SK-N-SH (cell line): Measurements from ENCODE around the gene CYP26B1. TPM values are rescaled to one million over a fixed set of nuclear protein-coding genes. Genes with fewer than 3 reads are reported as not detected.

Experiments
- CTCF ChIA-PET: fragments of 300-600, 350-600 bp; formaldehyde crosslinking; extraction: SDS; loops from one replicate; lab custom pipeline; 2021; lab: Yijun Ruan, JAX
- POLR2A ChIA-PET: fragments of 350-600 bp; sonication (Branson Sonifier 250); formaldehyde crosslinking; extraction: SDS; loops from one replicate; lab custom pipeline; 2020; ENCODE audit warnings: antibody characterized with exemption, inconsistent platforms; lab: Yijun Ruan, JAX
- DNase-seq: peaks from one replicate; pipeline ENCODE4 v3.0.0; 2012
- H2AFZ ChIP-seq: fragments of 200-600 bp; sonication (generic); 2 replicates; pipeline ENCODE4 v1.8.1; 2016; ENCODE audit warnings: antibody characterized with exemption, mild to moderate bottlenecking, low read depth
- H3F3A ChIP-seq: fragments of 200-600 bp; sonication (generic); replicated peaks from 2 replicates; pipeline ENCODE3; 2016; ENCODE audit warnings: antibody characterized with exemption, mild to moderate bottlenecking; ENCODE audit not compliant: insufficient read depth
- H3K27ac ChIP-seq, 2 experiments: fragments of 200-500 bp in 1 of 2; fragments of 200-600 bp in 1 of 2; sonication (Bioruptor generic) in 1 of 2; sonication (generic), shearing (Covaris generic) in 1 of 2; 2 replicates each; pipeline versions ENCODE4 v1.5.1 to v1.6.1; 2014 to 2016; ENCODE audit warnings: low read depth in 2 of 2, inconsistent platforms in 1 of 2, low read length in 1 of 2, mild to moderate bottlenecking in 1 of 2, mixed read lengths in 1 of 2
- H3K27me3 ChIP-seq: fragments of 200-600 bp; sonication (generic), shearing (Covaris generic); 2 replicates; pipeline ENCODE4 v1.6.1; 2016; ENCODE audit warnings: mixed run types; ENCODE audit not compliant: insufficient read depth
- H3K36me3 ChIP-seq, 2 experiments: fragments of 200-500 bp in 1 of 2; fragments of 200-600 bp in 1 of 2; sonication (Bioruptor generic) in 1 of 2; sonication (generic) in 1 of 2; replicated peaks in 1 of 2; 2 replicates each; pipeline versions ENCODE3 to v1.5.1; 2014 to 2016; ENCODE audit warnings: low read length in 1 of 2, mild to moderate bottlenecking in 1 of 2; ENCODE audit not compliant: insufficient read depth in 2 of 2, control insufficient read depth in 1 of 2
- H3K4me1 ChIP-seq, 2 experiments: fragments of 200-500 bp in 1 of 2; fragments of 200-600 bp in 1 of 2; sonication (Bioruptor generic) in 1 of 2; sonication (generic), shearing (Covaris generic) in 1 of 2; 2 replicates each; pipeline versions ENCODE4 v1.5.1 to v1.6.1; 2014 to 2016; ENCODE audit warnings: low read depth in 1 of 2, low read length in 1 of 2, mixed run types in 1 of 2; ENCODE audit not compliant: insufficient read depth in 2 of 2, control insufficient read depth in 1 of 2
- H3K4me2 ChIP-seq: fragments of 200-600 bp; sonication (generic), shearing (Covaris generic); 2 replicates; pipeline ENCODE4 v1.6.1; 2017; ENCODE audit warnings: mixed run types
- H3K4me3 ChIP-seq, 2 experiments: fragments of 200-500 bp in 1 of 2; fragments of 200-600 bp in 1 of 2; sonication (Bioruptor generic) in 1 of 2; sonication (generic), shearing (Covaris generic) in 1 of 2; 2 replicates each; pipeline versions ENCODE4 v1.5.1 to v1.8.1; 2014 to 2016; ENCODE audit warnings: low read depth in 2 of 2, inconsistent platforms in 1 of 2, low read length in 1 of 2, mild to moderate bottlenecking in 1 of 2, mixed read lengths in 1 of 2, moderate library complexity in 1 of 2
- H3K79me2 ChIP-seq: fragments of 200-600 bp; sonication (generic); 2 replicates; pipeline ENCODE4 v1.8.1; 2017; ENCODE audit warnings: mild to moderate bottlenecking; ENCODE audit not compliant: insufficient read depth
- H3K9ac ChIP-seq: fragments of 200-600 bp; sonication (generic); 2 replicates; pipeline ENCODE4 v1.6.1; 2017; ENCODE audit warnings: mixed run types
- H3K9me2 ChIP-seq: fragments of 200-600 bp; sonication (generic); 2 replicates; pipeline ENCODE4 v1.6.1; 2017; ENCODE audit warnings: mixed run types
- H3K9me3 ChIP-seq: fragments of 200-600 bp; sonication (generic); 2 replicates; pipeline ENCODE4 v1.6.1; 2017; ENCODE audit warnings: mixed run types, mild to moderate bottlenecking, moderate library complexity
- H4K20me1 ChIP-seq: fragments of 200-600 bp; sonication (generic); 2 replicates; pipeline ENCODE4 v1.6.1; 2017; ENCODE audit warnings: mild to moderate bottlenecking, mixed run types; ENCODE audit not compliant: insufficient read depth
- CHD2 ChIP-seq: fragments of 150-350 bp; IDR thresholded peaks from 2 replicates; pipeline ENCODE4 v1.6.1; 2018; ENCODE audit warnings: low read length; ENCODE audit not compliant: partially characterized antibody
- CTCF ChIP-seq: fragments of 200-600 bp; sonication (generic); IDR thresholded peaks from 2 replicates; pipeline ENCODE4 v1.6.1; 2017; ENCODE audit warnings: antibody characterized with exemption, mild to moderate bottlenecking, moderate library complexity
- ELF1 ChIP-seq: IDR thresholded peaks from 2 replicates; pipeline ENCODE4 v1.4.0; 2012
- EP300 ChIP-seq, 2 experiments: IDR thresholded peaks; 2 replicates each; pipeline versions ENCODE4 v1.4.0 to v1.6.1; 2012; ENCODE audit warnings: borderline replicate concordance in 1 of 2, low read depth in 1 of 2, low read length in 1 of 2
- FOSL2 ChIP-seq: IDR thresholded peaks from 2 replicates; pipeline ENCODE4 v1.4.0; 2012; ENCODE audit warnings: low read depth, mild to moderate bottlenecking, moderate library complexity, borderline replicate concordance
- FOXJ3 ChIP-seq: sonication (generic); formaldehyde crosslinking; IDR thresholded peaks from 2 replicates; pipeline ENCODE4 v1.5.1; 2020; ENCODE audit warnings: mild to moderate bottlenecking, missing genetic modification reagents
- GABPA ChIP-seq: IDR thresholded peaks from 2 replicates; pipeline ENCODE4 v1.4.0; 2012; ENCODE audit warnings: low read depth, mild to moderate bottlenecking
- GATA2 ChIP-seq: sonication (generic); formaldehyde crosslinking; IDR thresholded peaks from 2 replicates; pipeline ENCODE4 v1.5.0; 2020; ENCODE audit warnings: mild to moderate bottlenecking, missing genetic modification reagents
- NFIC ChIP-seq: IDR thresholded peaks from 2 replicates; pipeline ENCODE4 v1.4.0; 2012; ENCODE audit warnings: borderline replicate concordance
- PBX3 ChIP-seq: IDR thresholded peaks from 2 replicates; pipeline ENCODE4; 2012
- RAD21 ChIP-seq: IDR thresholded peaks from 2 replicates; pipeline ENCODE4 v1.6.1; 2012; ENCODE audit warnings: mild to moderate bottlenecking, low read length
- REST ChIP-seq: IDR thresholded peaks from 2 replicates; pipeline ENCODE4 v1.6.1; 2012; ENCODE audit warnings: mild to moderate bottlenecking, low read depth, low read length, moderate library complexity
- SIN3A ChIP-seq: IDR thresholded peaks from 2 replicates; pipeline ENCODE4 v1.6.1; 2012; ENCODE audit warnings: low read depth, mild to moderate bottlenecking, low read length, moderate library complexity, borderline replicate concordance
- USF2 ChIP-seq: fragments of 150-350 bp; IDR thresholded peaks from 2 replicates; pipeline ENCODE4 v1.6.1; 2017; ENCODE audit warnings: antibody characterized with exemption, low read length, low read depth, borderline replicate concordance
- WGBS: methylation state at CpG from one replicate; pipeline ENCODE4 v1.1.6; 2017; ENCODE audit warnings: low lambda C conversion rate; 5-methylcytosine and 5-hydroxymethylcytosine counted together
- polyA plus RNA-seq, 3 experiments: library from polyadenylated mRNA; depleted of rRNA; stranded (reverse); fragments of >200 nt; gene quantifications; 2 replicates each; pipeline ENCODE4 v1.2.3, GENCODE V29; 2012

Gene CYP26B1
- polyA plus RNA-seq, 1 of the 3 experiments (the other 2 are of a cell fraction) = 0.33 TPM

GRCh38 chr2:72090781-72091482 lies 56.7 kb downstream of the CYP26B1 start (continued):
- TF ChIP-seq CTCF = no peak

- WGBS = 53% methylated on average over 8 of the region's 8 CpGs
- H3K4me3 ChIP-seq = no peak overlapping the region
- ChIA-PET POLR2A (no interaction called here), CTCF (interaction anchor here (1.0 kb wide), 1 partner anchor 166 kb away, joined by 3 read pairs; no protein-coding TSS in a partner anchor)
- H2AFZ ChIP-seq = no peak overlapping the region
- H3K79me2 ChIP-seq = no peaks in the 10 kb centered on the region
- no peak overlapping the region for H3K4me2 ChIP-seq
- H3K36me3 ChIP-seq = no peaks in the 10 kb centered on the region
- TF ChIP-seq ELF1 = no peak
- no peak for TF ChIP-seq FOXJ3 (CRISPR knock-in tag)
- TF ChIP-seq EP300 (IDR thresholded peaks at IDR 0.05; ENCODE audit: borderline replicate concordance in 1 of 2, low read depth in 1 of 2, low read length in 1 of 2) = no peak
- no peaks in the 10 kb centered on the region for H4K20me1 ChIP-seq
- no peaks in the 10 kb centered on the region for H3K4me1 ChIP-seq
- no peak overlapping the region for H3K27ac ChIP-seq
- H3K9ac ChIP-seq = no peak overlapping the region
- H3F3A ChIP-seq = no peaks in the 10 kb centered on the region
- no peaks in the 10 kb centered on the region for H3K9me2 ChIP-seq
- no peak for DNase-seq
- no peaks in the 10 kb centered on the region; the same call in 1 of the 2 replicates for H3K27me3 ChIP-seq
- H3K9me3 ChIP-seq = no peaks in the 10 kb centered on the region
Observed at GRCh38 chr2:72090271-72090720, 57.4 kb downstream of the CYP26B1 start.

- WGBS = 66% methylated on average over 13 of the region's 13 CpGs
- no peak for TF ChIP-seq REST
- no peak for TF ChIP-seq PBX3
- no peak for TF ChIP-seq NFIC
- no peak for TF ChIP-seq USF2
- TF ChIP-seq GATA2 (CRISPR knock-in tag) = no peak
- TF ChIP-seq CHD2 = no peak
- no peak for TF ChIP-seq SIN3A
- no peak for TF ChIP-seq GABPA
- no peak for TF ChIP-seq RAD21
- TF ChIP-seq FOXJ3 (CRISPR knock-in tag) = no peak
- no peak for TF ChIP-seq FOSL2
- Histone ChIP-seq H3K4me2 (no peak overlapping the region), H3F3A (no peaks in the 10 kb centered on the region), H3K36me3 (no peaks in the 10 kb centered on the region), H3K27me3 (no peaks in the 10 kb centered on the region; the same call in 1 of the 2 replicates), H3K4me1 (no peaks in the 10 kb centered on the region), H3K9ac (no peak overlapping the region), H3K9me3 (no peaks in the 10 kb centered on the region), H3K79me2 (no peaks in the 10 kb centered on the region), H4K20me1 (no peaks in the 10 kb centered on the region), H3K9me2 (no peaks in the 10 kb centered on the region), H2AFZ (no peak overlapping the region), H3K4me3 (no peak overlapping the region), H3K27ac (no peak overlapping the region)
- POLR2A ChIA-PET = no interaction called here
- CTCF ChIA-PET = no interaction called here
- no peak for DNase-seq
Observed at GRCh38 chr2:72089537-72089936, 58.1 kb downstream of the CYP26B1 start.
